Thoracic aorta (tissue), 2 donors: ENCODE results near the gene SNAP91. TPM values are rescaled to one million over a fixed set of nuclear protein-coding genes. Genes with fewer than 3 reads are reported as not detected.
"Not testable (repeated sequence)": the region's sequence is repeated elsewhere in the genome, so short reads cannot be mapped to it uniquely, and the experiment has no call there.

Source experiments
- ATAC-seq: fragments of 150-250 bp; one replicate; pipeline ENCODE4 v1.8.0; 2017; ENCODE audit warnings: low read depth; ENCODE audit not compliant: insufficient number of reproducible peaks, low FRiP score
- DNase-seq: peaks from one replicate; pipeline ENCODE4 v3.0.0-alpha.2; 2020; ENCODE audit warnings: low spot score
- H3K27ac ChIP-seq, 2 donors: fragments of 200-600 bp; sonication (generic); 1 replicate in 1 of 2; 2 replicates in 1 of 2; pipeline ENCODE4 v1.5.1; 2016; ENCODE audit warnings: mild to moderate bottlenecking in 2 of 2, moderate library complexity in 2 of 2
- H3K27me3 ChIP-seq: fragments of 200-600 bp; sonication (generic); replicated peaks from 2 replicates; pipeline ENCODE4 v1.6.0; 2016; ENCODE audit warnings: mild to moderate bottlenecking; ENCODE audit not compliant: insufficient read depth
- H3K36me3 ChIP-seq: fragments of 200-600 bp; sonication (generic); one replicate; pipeline ENCODE4 v1.5.1; 2016
- H3K4me1 ChIP-seq, 2 donors: fragments of 200-600 bp; sonication (generic); 1 replicate in 1 of 2; 2 replicates in 1 of 2; pipeline versions ENCODE4 v1.5.1 to v1.6.0; 2016; ENCODE audit warnings: low read depth in 2 of 2, mild to moderate bottlenecking in 1 of 2; ENCODE audit not compliant: control insufficient read depth in 1 of 2
- H3K4me3 ChIP-seq: fragments of 200-600 bp; sonication (generic); 2 replicates; pipeline ENCODE4 v1.5.1; 2016; ENCODE audit warnings: mild to moderate bottlenecking
- H3K9me3 ChIP-seq: fragments of 200-600 bp; sonication (generic); 2 replicates; pipeline ENCODE4 v1.5.1; 2016
- total RNA-seq, 2 donors: library from RNA; depleted of rRNA; stranded (reverse); fragments of >200 nt; gene quantifications; one replicate each; pipeline versions ENCODE4 v1.1.0 to v1.2.3, GENCODE V29; 2016
- TF ChIP-seq, protein P1 (sequence below): fragments of 200-600 bp; sonication (generic); IDR thresholded peaks from one replicate; pipeline ENCODE4 v1.5.1; 2019; ENCODE audit warnings: antibody characterized with exemption

Gene SNAP91
- total RNA-seq, result 1 to 10 TPM; 3.0 TPM

DNA sequence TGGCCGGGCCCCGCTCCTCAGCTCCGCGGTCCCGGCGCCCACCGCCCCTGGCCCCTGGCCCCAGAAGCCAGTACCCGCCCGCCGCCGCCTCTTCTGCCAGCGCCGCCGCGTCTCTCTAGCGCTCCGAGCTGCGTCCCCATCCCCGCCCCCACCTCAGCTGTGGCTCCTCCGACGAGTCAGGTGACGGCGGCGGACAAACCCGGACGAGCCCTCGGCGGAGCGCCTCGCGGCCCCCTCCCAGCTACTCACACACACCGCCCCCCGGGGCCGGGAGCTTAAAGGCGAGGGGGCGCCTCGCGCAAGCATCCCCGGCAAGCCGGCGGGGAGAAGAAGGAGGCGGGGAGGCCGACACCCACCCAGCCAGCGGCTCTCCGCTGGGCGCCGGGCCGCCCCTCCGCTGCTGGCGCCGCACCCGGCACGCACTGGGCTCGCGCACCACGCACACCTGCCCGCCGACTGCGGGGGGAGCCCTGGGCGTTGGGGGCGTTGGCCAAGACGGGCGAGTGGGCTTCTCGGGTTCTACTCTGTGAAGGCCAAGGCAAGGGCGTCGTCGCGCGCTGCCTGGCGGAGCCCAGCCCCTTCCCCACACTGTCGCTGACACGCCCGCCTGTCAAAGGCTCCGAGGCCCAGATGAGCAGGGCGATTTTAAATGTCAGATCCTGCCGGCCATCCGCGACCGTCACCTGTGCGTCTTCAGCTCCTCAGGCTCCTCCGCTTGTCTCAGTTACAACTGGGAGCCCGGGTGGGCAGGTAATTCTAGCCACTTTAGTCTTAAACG is at the start of gene SNAP91:
TSS of gene SNAP91 (minus strand) at position 132 of the 778 bp plus-strand sequence. CDS start 1,174 bp downstream, outside the sequence.
- Histone ChIP-seq H3K9me3 (peaks cover 5% of the 10 kb centered on the region), H3K27me3 (no peaks in the 10 kb centered on the region), H3K27ac (no peak within 1 kb of the TSS), H3K4me3 (peak within 1 kb of the TSS; percentile 83), H3K4me1 (no peaks in the 10 kb centered on the region), H3K36me3 (no peaks in the 10 kb centered on the region)
- DNase-seq (no peak), ATAC-seq (no peak)
- TF ChIP-seq, protein P1, sequence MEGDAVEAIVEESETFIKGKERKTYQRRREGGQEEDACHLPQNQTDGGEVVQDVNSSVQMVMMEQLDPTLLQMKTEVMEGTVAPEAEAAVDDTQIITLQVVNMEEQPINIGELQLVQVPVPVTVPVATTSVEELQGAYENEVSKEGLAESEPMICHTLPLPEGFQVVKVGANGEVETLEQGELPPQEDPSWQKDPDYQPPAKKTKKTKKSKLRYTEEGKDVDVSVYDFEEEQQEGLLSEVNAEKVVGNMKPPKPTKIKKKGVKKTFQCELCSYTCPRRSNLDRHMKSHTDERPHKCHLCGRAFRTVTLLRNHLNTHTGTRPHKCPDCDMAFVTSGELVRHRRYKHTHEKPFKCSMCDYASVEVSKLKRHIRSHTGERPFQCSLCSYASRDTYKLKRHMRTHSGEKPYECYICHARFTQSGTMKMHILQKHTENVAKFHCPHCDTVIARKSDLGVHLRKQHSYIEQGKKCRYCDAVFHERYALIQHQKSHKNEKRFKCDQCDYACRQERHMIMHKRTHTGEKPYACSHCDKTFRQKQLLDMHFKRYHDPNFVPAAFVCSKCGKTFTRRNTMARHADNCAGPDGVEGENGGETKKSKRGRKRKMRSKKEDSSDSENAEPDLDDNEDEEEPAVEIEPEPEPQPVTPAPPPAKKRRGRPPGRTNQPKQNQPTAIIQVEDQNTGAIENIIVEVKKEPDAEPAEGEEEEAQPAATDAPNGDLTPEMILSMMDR, result no peak

- H3K9me3 ChIP-seq, result no peaks in the 10 kb centered on the region
- H3K4me3 ChIP-seq, result no peak overlapping the region
- H3K27ac ChIP-seq, result no peak overlapping the region
- no peaks in the 10 kb centered on the region for H3K27me3 ChIP-seq
- no peaks in the 10 kb centered on the region for H3K36me3 ChIP-seq
- no peak for DNase-seq
- TF ChIP-seq, protein P1, result no peak
- no peak for ATAC-seq
- H3K4me1 ChIP-seq, result no peaks in the 10 kb centered on the region
Measured at GRCh38 chr6:83758533-83758932, 49.6 kb upstream of the SNAP91 start.

DNA sequence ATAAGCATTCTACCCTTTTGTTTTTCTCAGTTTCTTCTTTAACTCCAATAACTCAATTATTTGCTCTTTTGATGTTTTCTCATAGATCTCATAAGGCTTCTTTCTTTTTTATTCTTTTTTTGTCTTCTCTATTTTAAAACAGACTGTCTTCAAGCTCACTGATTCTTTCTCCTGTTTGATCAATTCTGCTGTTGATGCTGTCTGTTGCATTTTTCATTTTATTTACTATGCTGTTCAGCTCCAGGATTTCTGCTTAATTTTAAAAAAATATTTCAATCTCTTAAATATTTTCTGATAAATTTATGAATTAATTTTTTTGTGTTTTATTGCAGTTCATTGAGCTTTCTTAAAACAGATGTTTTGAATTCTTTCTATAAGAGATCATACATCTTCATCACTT is 48.1 kb upstream of the SNAP91 start:
- DNase-seq (no peak), ATAC-seq (no peak)
- Histone ChIP-seq H3K9me3 (no peaks in the 10 kb centered on the region), H3K27ac (no peak overlapping the region), H3K27me3 (no peaks in the 10 kb centered on the region), H3K4me1 (no peaks in the 10 kb centered on the region), H3K36me3 (no peaks in the 10 kb centered on the region), H3K4me3 (no peak overlapping the region)
- TF ChIP-seq, protein P1, result no peak

DNA sequence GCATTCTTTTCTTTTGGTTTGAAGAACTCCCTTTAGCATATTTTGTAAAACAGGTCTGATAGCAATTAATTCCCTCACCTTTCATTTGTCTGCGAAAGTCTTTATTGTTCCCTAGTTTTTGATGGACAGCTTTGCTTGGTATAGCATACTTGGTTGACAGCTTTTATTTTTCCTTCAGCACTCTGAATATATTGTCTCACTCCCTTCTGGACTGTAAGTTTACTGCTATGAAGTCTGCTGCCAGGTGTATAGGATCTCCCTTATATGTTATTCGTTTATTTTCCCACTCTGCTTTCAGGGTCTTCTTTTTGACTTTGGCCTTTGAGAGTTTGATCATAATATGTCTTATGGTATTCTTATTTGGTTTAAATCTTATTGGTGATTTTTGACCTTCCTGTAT is 47.7 kb upstream of the SNAP91 start:
- no peak for ATAC-seq
- Histone ChIP-seq H3K27ac (no peak overlapping the region), H3K9me3 (no peaks in the 10 kb centered on the region), H3K4me1 (no peaks in the 10 kb centered on the region), H3K27me3 (no peaks in the 10 kb centered on the region), H3K4me3 (no peak overlapping the region), H3K36me3 (no peaks in the 10 kb centered on the region)
- no peak for DNase-seq
- TF ChIP-seq, protein P1, result no peak

DNA sequence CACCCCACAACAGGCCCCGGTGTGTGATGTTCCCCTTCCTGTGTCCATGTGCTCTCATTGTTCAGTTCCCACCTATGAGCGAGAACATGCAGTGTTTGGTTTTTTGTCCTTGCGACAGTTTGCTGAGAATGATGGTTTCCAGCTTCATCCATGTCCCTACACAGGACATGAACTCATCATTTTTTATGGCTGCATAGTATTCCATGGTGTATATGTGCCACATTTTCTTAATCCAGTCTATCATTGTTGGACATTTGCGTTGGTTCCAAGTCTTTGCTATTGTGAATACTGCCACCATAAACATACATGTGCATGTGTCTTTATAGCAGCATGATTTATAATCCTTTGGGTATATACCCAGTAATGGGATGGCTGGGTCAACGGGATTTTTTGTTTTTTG is 43.5 kb upstream of the SNAP91 start:
- not testable (repeated sequence) for DNase-seq, H3K4me1 ChIP-seq, H3K27me3 ChIP-seq, H3K27ac ChIP-seq, ATAC-seq, H3K36me3 ChIP-seq, H3K4me3 ChIP-seq, H3K9me3 ChIP-seq

- no peaks in the 10 kb centered on the region for H3K4me1 ChIP-seq
- H3K9me3 ChIP-seq, result no peaks in the 10 kb centered on the region
- H3K4me3 ChIP-seq, result no peak overlapping the region
- H3K36me3 ChIP-seq, result no peaks in the 10 kb centered on the region
- DNase-seq (no peak), ATAC-seq (no peak)
- TF ChIP-seq, protein P1, result no peak
- H3K27ac ChIP-seq, result no peak overlapping the region
- no peaks in the 10 kb centered on the region for H3K27me3 ChIP-seq
Measured at GRCh38 chr6:83741089-83741488, 32.2 kb upstream of the SNAP91 start.
